Ovary (tissue), 9 donors: Measurements from ENCODE around the gene SYT8. TPM values are rescaled to one million over a fixed set of nuclear protein-coding genes. Genes with fewer than 3 reads are reported as not detected.

ENCODE experiments used
- DNase-seq, 5 donors: peaks; one replicate each; pipeline ENCODE4 v3.0.0-alpha.2; 2019 to 2020
- H3K27ac ChIP-seq, 2 donors: fragments of 200-600 bp; one replicate each; pipeline versions ENCODE4 v1.5.1 to v1.8.0; 2019 to 2022
- H3K27me3 ChIP-seq: fragments of 200-600 bp; one replicate; pipeline ENCODE4 v1.8.0; 2022
- H3K36me3 ChIP-seq: fragments of 200-600 bp; sonication (generic); one replicate; pipeline ENCODE4 v1.5.1; 2019
- H3K4me1 ChIP-seq: one replicate; pipeline ENCODE4 v1.8.1; 2013; ENCODE audit warnings: mild to moderate bottlenecking, moderate library complexity; ENCODE audit not compliant: insufficient read depth
- H3K4me3 ChIP-seq: fragments of 200-600 bp; sonication (generic); one replicate; pipeline ENCODE4 v1.5.1; 2017
- H3K9me3 ChIP-seq, 2 donors: fragments of 200-600 bp in 1 of 2; sonication (generic) in 1 of 2; one replicate each; pipeline versions ENCODE4 v1.5.1 to v1.8.1; 2013 to 2019; ENCODE audit warnings: mild to moderate bottlenecking in 1 of 2, moderate library complexity in 1 of 2
- CTCF ChIP-seq, 3 donors: fragments of 450-650 bp in 2 of 3; fragments of 200-600 bp in 1 of 3; IDR thresholded peaks; one replicate each; pipeline versions ENCODE4 v1.5.1 to v1.8.0; 2016 to 2022; ENCODE audit warnings: antibody characterized with exemption in 3 of 3, mild to moderate bottlenecking in 1 of 3
- EP300 ChIP-seq: sonication (generic); formaldehyde crosslinking; IDR thresholded peaks from one replicate; pipeline ENCODE4 v1.6.1; 2017; ENCODE audit warnings: antibody characterized with exemption
- POLR2A ChIP-seq: fragments of 450-650 bp; IDR thresholded peaks from one replicate; pipeline ENCODE4 v1.6.1; 2017; ENCODE audit warnings: antibody characterized with exemption, mild to moderate bottlenecking, moderate library complexity
- WGBS, 3 donors: extraction: QIAGEN DNeasy Blood & Tissue Kit in 1 of 3; methylation state at CpG; one replicate each; pipeline versions ENCODE4 v1.1.5 to v1.1.7; 2013 to 2017; 5-methylcytosine and 5-hydroxymethylcytosine counted together
- intact Hi-C, 4 donors: fragments of 100-400 bp; cut with DNase I; formaldehyde crosslinking; loops; one replicate each; pipeline versions ENCODE4 v1.11.0 to v1.15.1; 2022 to 2023
- polyA plus RNA-seq, 2 donors: library from polyadenylated mRNA; stranded (reverse); fragments of 200-250 nt in 1 of 2; fragments of 350-450 nt in 1 of 2; fragmentation: Illumina TruSeq in 1 of 2; extraction: RNeasy Lipid Tissue Mini Kit (QIAGEN cat#74804) in 1 of 2; gene quantifications; one replicate each; pipeline ENCODE4 v1.2.3, GENCODE V29; 2013 to 2014
- total RNA-seq, 7 donors: library from RNA; depleted of rRNA in 2 of 7; stranded (reverse); fragments of >200 nt in 2 of 7; fragmentation: NEBNext Ultra II Directional in 3 of 7; extraction: Animal tissue kit (Norgen Biotek cat#: 25700) in 3 of 7; gene quantifications; one replicate each; pipeline versions ENCODE4 v1.1.0 to v1.2.4, GENCODE V29; 2016 to 2023
- donor health status: DM: no; HTN: no; CAD: no; lungs with moderate emphysema.
- donor health status: DM: no; HTN: no; CAD: no.
- donor health status: Bipolar disorder and iron deficiency.
- donor health status: DM: yes; HTN: yes; CAD: no.
- donor health status: DM: no; HTN: no; CAD: no.
- donor health status: DM: yes; HTN: yes; CAD: no.

Gene SYT8
- total and polyA plus RNA-seq, 9 donors, result 0.24 to 2.4 TPM; not detected in 7

- DNase-seq, result no peak
- intact Hi-C loops, result no loop called here
- Histone ChIP-seq H3K27ac (no peak overlapping the region), H3K36me3 (no peaks in the 10 kb centered on the region), H3K4me1 (no peaks in the 10 kb centered on the region), H3K9me3 (no peaks in the 10 kb centered on the region), H3K4me3 (no peak overlapping the region), H3K27me3 (no peaks in the 10 kb centered on the region)
- TF ChIP-seq POLR2A (no peak), EP300 (no peak), CTCF (IDR thresholded peaks at IDR 0.05) (no peak)
- 81 to 92% (median 83%) methylated on average over 8 of the region's 8 CpGs for WGBS, 3 donors
These were observed 12.0 kb upstream of the SYT8 start for GRCh38 chr11:1822648-1823375.

- no peak overlapping the region for H3K4me3 ChIP-seq
- intact Hi-C loops, result no loop called here
- DNase-seq, result no peak
- H3K27me3 ChIP-seq, result no peaks in the 10 kb centered on the region
- H3K36me3 ChIP-seq, result no peaks in the 10 kb centered on the region
- H3K27ac ChIP-seq, result no peak overlapping the region
- WGBS, 3 donors, result 94 to 95% (median 94%) methylated on average over 19 of the region's 19 CpGs
- no peaks in the 10 kb centered on the region for H3K4me1 ChIP-seq
- H3K9me3 ChIP-seq, result no peaks in the 10 kb centered on the region
- TF ChIP-seq POLR2A (no peak), EP300 (no peak), CTCF (IDR thresholded peaks at IDR 0.05) (no peak)
These were observed 11.2 kb upstream of the SYT8 start for GRCh38 chr11:1823376-1824220.

- Histone ChIP-seq H3K27ac (no peak overlapping the region), H3K36me3 (no peaks in the 10 kb centered on the region)
- intact Hi-C loops, result loop anchor here in 2 of 4 donors (5.0 kb wide), 2 partner anchors 172 to 1262 kb away; partner anchors contain the start of genes LMNTD2 (in 1 of the 2) and RASSF7 (in 1 of the 2)
These were observed 10.4 kb upstream of the SYT8 start for GRCh38 chr11:1824221-1825038.

More at GRCh38 chr11:1824221-1825038, 10.4 kb upstream of the SYT8 start:
- 92 to 93% (median 93%) methylated on average over 23 of the region's 23 CpGs for WGBS, 3 donors
- H3K4me1 ChIP-seq, result no peaks in the 10 kb centered on the region
- H3K4me3 ChIP-seq, result no peak overlapping the region
- H3K27me3 ChIP-seq, result no peaks in the 10 kb centered on the region
- DNase-seq, result no peak
- TF ChIP-seq POLR2A (no peak), CTCF (IDR thresholded peaks at IDR 0.05) (no peak), EP300 (no peak)
- no peaks in the 10 kb centered on the region for H3K9me3 ChIP-seq
